OCI-LY3 (cell line): ENCODE data around the gene NASP.

Experiments
- H2AFZ ChIP-seq: fragments of 200-600, 300-600 bp; shearing (Covaris generic); 2 replicates; pipeline ENCODE4 v1.6.0; 2014; ENCODE audit warnings: antibody characterized with exemption, low read depth, low read length
- H3K27ac ChIP-seq: fragments of 200-600, 300-600 bp; sonication (generic); 2 replicates; pipeline ENCODE4 v1.5.1; 2014; ENCODE audit warnings: mild to moderate bottlenecking, low read length, moderate library complexity, mixed read lengths
- H3K27me3 ChIP-seq: fragments of 200-600, 300-600 bp; sonication (generic); 2 replicates; pipeline ENCODE4 v1.6.1; 2014; ENCODE audit warnings: low read depth, low read length, mixed read lengths
- H3K36me3 ChIP-seq: fragments of 200-600, 300-600 bp; sonication (generic); replicated peaks from 2 replicates; pipeline ENCODE3; 2014; ENCODE audit warnings: low read depth, low read length, mixed read lengths
- H3K4me1 ChIP-seq: fragments of 300-600, 200-600 bp; sonication (generic); 2 replicates; pipeline ENCODE4 v1.6.1; 2014; ENCODE audit warnings: low read length, mixed read lengths
- H3K4me2 ChIP-seq: fragments of 200-600, 300-600 bp; sonication (generic); 2 replicates; pipeline ENCODE4 v1.6.1; 2014; ENCODE audit warnings: low read length, mixed read lengths
- H3K4me3 ChIP-seq: fragments of 300-600, 200-600 bp; sonication (generic); 2 replicates; pipeline ENCODE4 v1.5.1; 2014; ENCODE audit warnings: antibody characterized with exemption, mild to moderate bottlenecking, low read length, moderate library complexity
- H3K79me2 ChIP-seq: fragments of 300-600, 200-600 bp; shearing (Covaris generic); 2 replicates; pipeline ENCODE4 v1.6.1; 2014; ENCODE audit warnings: mild to moderate bottlenecking, low read length, mixed read lengths
- H3K9ac ChIP-seq: fragments of 300-600, 200-600 bp; shearing (Covaris generic); 2 replicates; pipeline ENCODE4 v1.6.0; 2014; ENCODE audit warnings: mild to moderate bottlenecking, low read length, moderate library complexity
- H3K9me3 ChIP-seq: fragments of 200-600, 300-600 bp; shearing (Covaris generic); 2 replicates; pipeline ENCODE4 v1.6.1; 2014; ENCODE audit warnings: low read length, mixed read lengths; ENCODE audit not compliant: insufficient read depth
- H4K20me1 ChIP-seq: fragments of 200-600, 300-600 bp; sonication (generic); 2 replicates; pipeline ENCODE4 v1.6.1; 2016; ENCODE audit warnings: low read length, mixed read lengths; ENCODE audit not compliant: insufficient read depth
- EZH2phosphoT487 ChIP-seq: fragments of 200-600 bp; shearing (Covaris generic); IDR thresholded peaks from 2 replicates; pipeline ENCODE4 v1.6.1; 2018; ENCODE audit warnings: antibody characterized with exemption, mixed run types, low read depth
- TF ChIP-seq, protein P1 (sequence below): fragments of 200-600, 300-600 bp; sonication (generic); IDR thresholded peaks from 2 replicates; pipeline ENCODE4 v1.5.1; 2014; ENCODE audit warnings: antibody characterized with exemption, low read length, low read depth

Gene NASP

DNA sequence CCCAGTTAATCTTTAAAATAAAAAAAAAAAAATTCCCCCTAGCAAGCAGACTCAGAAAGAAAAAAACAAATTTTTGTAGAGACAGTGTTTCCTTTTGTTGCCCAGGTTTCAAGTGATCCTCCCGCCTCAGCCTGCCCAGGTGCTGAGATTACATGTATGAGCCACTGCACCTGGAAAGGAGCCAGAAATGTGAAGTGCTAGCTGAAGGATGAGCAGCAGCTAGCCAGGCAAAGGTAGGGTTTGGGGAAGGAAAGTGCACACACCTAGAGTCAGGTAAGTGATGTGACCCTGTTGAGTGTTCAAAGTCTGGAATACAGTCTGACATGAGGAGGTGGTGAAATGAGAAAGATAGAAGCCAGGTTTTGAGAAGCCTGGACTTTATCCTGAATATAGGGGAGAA is 31.5 kb upstream of the NASP start:
- no peak for TF ChIP-seq EZH2phosphoT487
- no peak overlapping the region for H3K9ac ChIP-seq

DNA sequence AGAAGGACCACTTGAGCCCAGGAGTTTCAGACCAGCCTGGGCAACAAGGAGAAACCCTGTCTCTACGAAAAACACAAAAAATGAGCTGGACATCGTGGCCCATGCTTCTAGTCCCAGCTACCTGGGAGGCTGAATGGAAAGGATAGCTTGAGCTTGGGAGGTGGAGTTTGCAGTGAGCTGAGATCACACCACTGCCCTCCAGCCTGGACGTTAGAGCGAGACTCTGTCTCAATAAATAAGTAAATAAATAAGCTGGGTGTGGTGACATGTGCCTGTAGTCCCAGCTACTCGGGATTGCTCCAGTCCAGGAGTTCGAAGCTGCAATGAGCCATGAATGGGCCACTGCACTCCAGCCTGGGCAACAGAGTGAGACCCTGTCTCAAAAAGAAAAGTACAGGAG is 29.6 kb upstream of the NASP start:
- Histone ChIP-seq H3K27me3 (no peaks in the 10 kb centered on the region), H3K4me2 (no peak overlapping the region), H3K4me1 (peaks cover 7% of the 10 kb centered on the region), H3K27ac (no peak overlapping the region), H3K4me3 (no peak overlapping the region), H3K36me3 (peaks cover 13% of the 10 kb centered on the region), H2AFZ (no peak overlapping the region), H3K9me3 (no peaks in the 10 kb centered on the region), H3K9ac (no peak overlapping the region), H3K79me2 (peaks cover 47% of the 10 kb centered on the region), H4K20me1 (no peaks in the 10 kb centered on the region)
- TF ChIP-seq, protein P1, sequence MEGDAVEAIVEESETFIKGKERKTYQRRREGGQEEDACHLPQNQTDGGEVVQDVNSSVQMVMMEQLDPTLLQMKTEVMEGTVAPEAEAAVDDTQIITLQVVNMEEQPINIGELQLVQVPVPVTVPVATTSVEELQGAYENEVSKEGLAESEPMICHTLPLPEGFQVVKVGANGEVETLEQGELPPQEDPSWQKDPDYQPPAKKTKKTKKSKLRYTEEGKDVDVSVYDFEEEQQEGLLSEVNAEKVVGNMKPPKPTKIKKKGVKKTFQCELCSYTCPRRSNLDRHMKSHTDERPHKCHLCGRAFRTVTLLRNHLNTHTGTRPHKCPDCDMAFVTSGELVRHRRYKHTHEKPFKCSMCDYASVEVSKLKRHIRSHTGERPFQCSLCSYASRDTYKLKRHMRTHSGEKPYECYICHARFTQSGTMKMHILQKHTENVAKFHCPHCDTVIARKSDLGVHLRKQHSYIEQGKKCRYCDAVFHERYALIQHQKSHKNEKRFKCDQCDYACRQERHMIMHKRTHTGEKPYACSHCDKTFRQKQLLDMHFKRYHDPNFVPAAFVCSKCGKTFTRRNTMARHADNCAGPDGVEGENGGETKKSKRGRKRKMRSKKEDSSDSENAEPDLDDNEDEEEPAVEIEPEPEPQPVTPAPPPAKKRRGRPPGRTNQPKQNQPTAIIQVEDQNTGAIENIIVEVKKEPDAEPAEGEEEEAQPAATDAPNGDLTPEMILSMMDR, result no peak
- TF ChIP-seq EZH2phosphoT487, result no peak

More for the DNA sequence above, 31.5 kb upstream of the NASP start:
- H4K20me1 ChIP-seq, result no peaks in the 10 kb centered on the region
- peaks cover 10% of the 10 kb centered on the region for H3K36me3 ChIP-seq
- no peaks in the 10 kb centered on the region for H3K27me3 ChIP-seq
- H3K4me3 ChIP-seq, result peak overlapping the region; percentile 18; the same call in 1 of the 2 replicates
- H3K27ac ChIP-seq, result no peak overlapping the region
- H3K4me1 ChIP-seq, result peaks cover 7% of the 10 kb centered on the region
- no peaks in the 10 kb centered on the region for H3K9me3 ChIP-seq
- peaks cover 39% of the 10 kb centered on the region for H3K79me2 ChIP-seq
- H2AFZ ChIP-seq, result no peak overlapping the region
- H3K4me2 ChIP-seq, result no peak overlapping the region

DNA sequence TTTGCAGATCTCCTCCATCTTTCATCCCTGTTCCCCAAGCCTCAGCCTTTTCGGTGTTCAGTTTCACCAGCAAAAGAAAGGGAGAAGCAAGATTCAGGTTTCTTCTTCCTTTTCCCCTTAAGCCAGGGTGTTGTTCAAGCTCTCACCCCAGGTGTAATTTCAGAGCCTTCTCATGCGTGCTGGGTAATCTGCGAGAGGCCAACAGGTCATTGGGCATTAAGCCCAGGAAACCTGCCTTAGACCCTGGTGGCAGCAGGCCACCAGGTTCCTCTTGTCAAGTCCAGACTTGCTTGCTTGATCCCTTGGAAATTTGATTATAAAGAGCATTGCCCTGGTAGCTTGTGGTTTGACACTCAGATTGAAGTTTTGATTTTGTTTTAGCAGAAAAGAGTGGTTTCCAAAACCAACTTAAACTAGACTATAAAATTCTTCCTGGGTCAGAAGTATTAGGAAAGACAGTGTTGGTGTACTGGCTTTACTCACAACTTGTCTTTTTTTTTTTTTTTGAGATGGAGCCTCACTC is 26.4 kb upstream of the NASP start:
- no peaks in the 10 kb centered on the region for H3K9me3 ChIP-seq
- H4K20me1 ChIP-seq, result no peaks in the 10 kb centered on the region
- no peak overlapping the region for H3K4me2 ChIP-seq
- no peaks in the 10 kb centered on the region for H3K27me3 ChIP-seq
- H3K27ac ChIP-seq, result no peak overlapping the region
- no peak for TF ChIP-seq EZH2phosphoT487
- TF ChIP-seq, protein P1, result no peak
- no peak overlapping the region for H3K9ac ChIP-seq
- H3K79me2 ChIP-seq, result peaks cover 46% of the 10 kb centered on the region
- H3K4me1 ChIP-seq, result peaks cover under 1% of the 10 kb centered on the region; the same call in 1 of the 2 replicates
- no peak overlapping the region for H3K4me3 ChIP-seq
- H3K36me3 ChIP-seq, result peaks cover 17% of the 10 kb centered on the region
- no peak overlapping the region for H2AFZ ChIP-seq

DNA sequence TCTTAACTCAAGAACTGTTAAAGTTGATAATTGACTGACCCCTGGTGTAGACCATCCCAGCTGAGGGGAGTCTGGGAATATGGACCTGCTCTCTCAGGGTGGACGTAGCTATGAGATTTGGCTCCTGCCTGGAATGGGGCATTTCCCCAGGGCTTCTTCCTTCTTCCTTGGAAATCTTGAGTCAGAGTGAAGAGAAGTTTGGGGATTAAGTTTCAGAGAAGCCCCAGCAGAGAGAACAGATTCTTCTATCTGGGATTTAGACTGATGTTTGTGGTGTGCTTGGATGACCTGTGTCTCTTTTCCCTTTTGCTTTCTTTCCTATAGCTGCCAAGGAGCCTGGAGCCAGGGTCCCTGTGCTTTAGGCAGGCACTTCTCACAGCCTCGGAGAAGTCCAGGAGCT is 20.0 kb upstream of the NASP start:
- Histone ChIP-seq H3K9ac (no peak overlapping the region), H3K27ac (no peak overlapping the region), H4K20me1 (no peaks in the 10 kb centered on the region), H3K4me3 (no peak overlapping the region), H3K4me2 (no peak overlapping the region), H3K4me1 (no peaks in the 10 kb centered on the region), H3K9me3 (no peaks in the 10 kb centered on the region), H3K36me3 (peaks cover 25% of the 10 kb centered on the region), H3K79me2 (peaks cover 23% of the 10 kb centered on the region), H3K27me3 (no peaks in the 10 kb centered on the region), H2AFZ (no peak overlapping the region)
- no peak for TF ChIP-seq EZH2phosphoT487
- TF ChIP-seq, protein P1, result no peak
